GM19455 (cell line): Measurements from ENCODE around the gene TPD52L2.
"Not testable (repeated sequence)": the region's sequence is repeated elsewhere in the genome, so short reads cannot be mapped to it uniquely, and the experiment has no call there.

ENCODE experiments used
- ATAC-seq: cut with Tn5 transposase; IDR thresholded peaks from one replicate; pipeline ENCODE4 v1.9.1; 2021; ENCODE audit not compliant: unreplicated experiment

TPD52L2 gene

GRCh38 chr20:63878899-63879663 is 14.0 kb downstream of the TPD52L2 start:
- ATAC-seq, result no peak

DNA sequence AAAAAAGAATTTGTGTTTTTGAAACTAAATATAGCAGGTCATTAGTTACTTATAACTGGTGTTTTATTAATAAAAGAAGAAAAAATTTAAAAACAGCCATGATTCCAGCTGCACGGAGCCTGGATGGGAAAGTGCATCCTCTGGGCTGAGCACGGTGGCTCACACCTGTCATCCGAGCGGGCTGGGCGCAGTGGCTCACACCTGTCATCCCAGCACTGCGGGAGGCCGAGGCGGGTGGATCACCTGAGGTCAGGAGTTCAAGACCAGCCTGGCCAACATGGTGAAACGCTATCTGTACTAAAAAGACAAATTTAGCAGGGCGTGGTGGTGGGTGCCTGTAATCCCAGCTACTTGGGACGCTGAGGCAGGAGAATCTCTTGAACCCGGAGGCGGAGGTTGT is 15.8 kb downstream of the TPD52L2 start:
- not testable (repeated sequence) for ATAC-seq

DNA sequence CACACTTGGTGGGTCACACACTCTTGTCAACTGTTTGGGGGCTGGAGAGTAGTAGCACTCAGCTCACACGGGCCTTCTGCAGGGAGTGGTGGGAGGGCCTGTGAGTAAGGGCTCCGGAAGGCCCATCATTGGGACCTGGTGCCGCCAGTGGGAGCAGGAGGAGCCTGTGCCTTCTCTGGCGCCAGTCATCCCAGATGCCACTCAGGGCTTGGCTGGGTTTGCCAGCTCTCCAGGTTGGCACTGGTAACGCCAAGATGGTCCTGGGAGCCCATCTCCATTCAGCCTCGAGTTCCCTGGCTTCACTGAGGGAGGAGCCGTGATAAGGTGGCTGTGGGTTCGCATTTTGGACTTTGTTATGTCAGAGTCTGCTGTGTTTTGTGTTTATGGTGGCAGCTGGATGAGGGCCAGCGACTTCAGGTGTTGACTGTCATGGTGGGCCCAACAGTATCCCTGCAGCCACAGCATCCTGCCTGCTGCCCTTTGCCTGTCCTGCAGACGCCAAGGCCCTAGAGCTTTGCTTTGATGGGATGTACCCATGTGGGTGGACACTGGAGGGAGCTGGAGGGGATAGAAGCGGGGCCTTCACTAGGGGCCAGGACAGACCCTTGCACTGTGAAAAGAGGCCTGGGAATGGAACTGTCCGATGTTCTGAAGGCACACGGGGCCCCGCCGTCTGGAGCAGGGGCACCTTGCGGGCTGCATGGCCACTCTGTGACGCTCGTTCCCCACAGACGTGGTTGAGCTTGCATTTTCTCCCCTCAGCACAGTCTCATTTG is 16.6 kb downstream of the TPD52L2 start:
- no peak for ATAC-seq

DNA sequence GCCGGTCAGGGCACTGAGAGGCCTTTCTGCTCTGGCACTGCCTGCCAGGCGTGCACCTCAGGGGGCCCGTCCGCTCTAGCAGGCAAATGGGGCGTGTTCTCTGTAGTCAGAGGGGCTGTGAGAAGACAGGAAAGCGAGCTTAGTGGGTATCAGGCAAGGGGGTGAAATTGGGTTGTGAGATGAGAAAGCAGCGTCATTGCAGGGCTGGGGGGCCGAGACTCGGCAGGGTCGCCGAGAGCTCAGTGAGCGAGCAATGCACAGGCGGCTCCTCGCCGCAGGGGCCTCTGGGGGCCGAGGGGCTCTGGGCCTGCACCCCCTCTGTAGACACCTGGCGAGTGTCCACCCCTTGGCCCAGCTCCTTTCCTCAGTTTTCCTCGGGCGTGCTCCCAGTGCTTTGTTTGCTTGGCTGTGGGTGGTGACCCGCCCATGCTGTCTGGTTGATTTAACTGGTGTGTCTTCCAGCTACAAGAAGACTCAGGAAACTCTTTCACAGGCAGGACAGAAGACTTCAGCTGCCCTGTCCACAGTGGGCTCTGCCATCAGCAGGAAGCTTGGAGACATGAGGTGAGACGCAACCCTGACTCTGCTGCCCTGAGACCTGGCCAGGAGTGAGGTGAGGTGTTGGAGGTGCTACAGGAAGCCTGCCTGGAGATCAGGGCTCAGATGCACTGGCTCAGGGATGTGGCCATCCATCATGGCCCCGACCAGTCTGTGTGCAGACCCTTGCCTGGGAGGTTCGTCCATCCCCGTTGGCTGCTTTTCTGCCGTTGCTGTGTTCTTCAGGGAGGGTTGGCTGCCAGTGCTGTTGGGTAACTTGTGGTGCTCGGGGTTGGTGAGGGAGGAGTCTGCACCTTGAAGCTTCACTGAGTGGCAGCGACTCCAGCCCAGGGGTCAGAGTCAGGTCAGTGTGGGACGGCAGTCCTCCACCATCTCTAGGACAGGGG is 17.5 kb downstream of the TPD52L2 start:
- no peak for ATAC-seq

- ATAC-seq, result no peak
These were observed 18.1 kb downstream of the TPD52L2 start for GRCh38 chr20:63883201-63883593.

GRCh38 chr20:63884506-63885263 is 19.6 kb downstream of the TPD52L2 start:
- ATAC-seq, result no peak

GRCh38 chr20:63885264-63886053 is 20.4 kb downstream of the TPD52L2 start:
- ATAC-seq, result no peak

DNA sequence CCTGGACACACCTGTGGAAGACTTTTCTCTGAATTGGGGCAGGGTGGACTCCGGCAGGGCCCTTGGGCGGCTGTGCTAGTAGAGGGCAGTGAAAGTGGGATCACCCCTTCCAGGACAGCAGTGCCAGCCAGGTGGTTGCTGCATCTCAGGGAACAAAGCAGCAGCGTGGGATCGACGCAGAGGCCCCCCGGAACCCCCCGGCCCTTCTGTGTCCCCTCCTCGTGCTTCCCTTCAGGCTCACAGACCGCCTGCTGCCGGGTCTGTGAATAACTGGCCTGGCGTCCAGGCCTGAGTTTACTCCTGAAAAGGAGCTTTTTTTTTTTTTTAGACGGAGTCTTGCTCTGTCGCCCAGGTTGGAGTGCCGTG is 21.0 kb downstream of the TPD52L2 start:
- no peak for ATAC-seq

DNA sequence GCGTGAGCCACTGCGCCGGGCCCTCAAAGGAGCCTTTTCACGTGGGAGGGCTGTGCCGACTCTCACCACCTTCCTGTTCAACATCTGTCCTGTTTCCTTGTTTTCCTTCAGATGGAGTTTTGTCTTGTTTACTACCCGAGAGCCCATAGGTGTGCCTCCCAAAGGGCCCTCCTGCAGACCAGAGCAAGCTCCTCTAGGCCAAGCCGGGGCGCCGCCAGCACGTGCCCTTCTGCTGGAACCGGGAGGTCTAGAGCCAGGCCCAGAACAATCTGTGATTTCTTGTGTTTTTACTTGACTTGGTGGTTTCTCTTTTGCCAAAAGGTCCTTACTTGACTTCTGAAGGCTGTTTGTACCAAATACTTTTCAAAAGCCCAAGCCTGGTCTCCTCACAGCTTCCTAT is 21.9 kb downstream of the TPD52L2 start:
- ATAC-seq, result no peak

- ATAC-seq, result no peak
These were observed 24.5 kb downstream of the TPD52L2 start for GRCh38 chr20:63889241-63890200.

DNA sequence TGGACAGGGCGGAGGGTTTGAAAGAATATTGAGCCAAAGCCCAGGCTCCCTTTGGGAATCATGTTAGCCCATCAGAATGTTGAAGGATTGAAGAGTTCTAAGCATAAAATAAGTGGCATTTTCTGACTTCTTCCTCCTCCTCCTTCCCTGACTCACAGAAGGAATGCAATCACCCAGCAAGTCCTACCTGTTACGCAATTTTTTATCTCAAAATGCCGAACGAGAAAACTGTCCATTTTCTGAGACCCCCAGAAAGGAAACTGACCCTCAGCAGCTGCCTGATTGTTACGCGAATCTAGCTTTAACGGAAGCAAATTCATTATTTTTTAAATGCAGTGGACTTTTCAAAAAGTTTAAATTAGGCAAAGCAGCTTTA is 25.1 kb downstream of the TPD52L2 start:
- ATAC-seq, result no peak

DNA sequence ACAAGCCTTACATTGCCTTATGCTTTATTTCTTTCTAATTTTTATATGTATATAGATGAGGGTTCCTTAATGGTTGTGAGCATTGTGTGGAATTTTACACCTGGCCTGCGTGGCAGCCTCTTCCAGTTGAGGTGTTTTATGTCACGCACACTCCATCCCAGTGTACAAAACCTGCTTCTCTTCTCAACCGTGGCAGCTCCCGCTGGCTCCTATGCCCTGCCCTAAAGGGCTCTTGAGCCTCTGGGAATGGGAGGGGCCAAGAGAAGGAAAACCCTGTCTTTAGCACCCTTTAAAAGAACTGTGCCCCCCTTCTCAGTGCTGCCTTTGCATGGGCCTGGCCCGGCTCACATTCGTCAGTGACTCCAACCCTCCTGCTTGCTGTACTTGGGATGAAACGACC is 25.5 kb downstream of the TPD52L2 start:
- no peak for ATAC-seq

GRCh38 chr20:63891061-63892002 is 26.3 kb downstream of the TPD52L2 start:
- no peak for ATAC-seq

DNA sequence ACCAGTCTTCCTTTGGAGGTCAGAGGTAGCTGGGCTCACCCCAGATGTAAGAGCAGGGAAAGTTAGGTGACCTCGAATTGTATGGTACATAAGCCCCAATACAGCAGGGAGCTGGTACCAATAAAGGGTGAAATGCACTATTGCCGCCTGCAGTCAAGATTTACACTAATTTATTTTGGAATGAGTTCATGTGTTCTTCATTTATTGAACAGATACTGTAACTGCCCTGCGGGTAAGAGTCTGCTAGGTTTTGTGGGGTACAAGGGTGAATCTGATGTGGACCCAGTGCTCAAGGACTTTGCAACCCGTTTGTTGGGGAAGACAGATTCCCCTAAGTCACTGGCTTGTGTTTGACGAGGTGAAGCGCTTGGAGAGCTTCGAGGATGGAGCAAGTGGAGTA is 27.3 kb downstream of the TPD52L2 start:
- ATAC-seq, result no peak

DNA sequence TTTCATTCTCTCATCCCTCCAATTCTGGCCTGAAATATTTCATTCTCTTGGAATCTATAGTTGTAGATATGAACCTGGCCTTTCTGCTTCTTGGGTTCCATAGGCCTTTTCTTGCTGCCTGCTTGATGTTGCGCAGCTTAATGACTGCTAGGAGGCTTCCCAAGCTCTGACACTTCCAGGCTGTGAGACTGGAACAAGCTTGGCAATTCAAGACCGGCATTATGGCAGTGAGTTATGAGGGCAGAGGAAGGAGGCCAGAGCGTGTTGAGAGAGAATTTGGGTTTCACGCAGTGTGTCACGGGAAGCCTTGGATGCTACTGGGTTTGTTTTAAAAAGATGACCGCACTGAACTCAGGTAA is 28.9 kb downstream of the TPD52L2 start:
- ATAC-seq, result no peak

DNA sequence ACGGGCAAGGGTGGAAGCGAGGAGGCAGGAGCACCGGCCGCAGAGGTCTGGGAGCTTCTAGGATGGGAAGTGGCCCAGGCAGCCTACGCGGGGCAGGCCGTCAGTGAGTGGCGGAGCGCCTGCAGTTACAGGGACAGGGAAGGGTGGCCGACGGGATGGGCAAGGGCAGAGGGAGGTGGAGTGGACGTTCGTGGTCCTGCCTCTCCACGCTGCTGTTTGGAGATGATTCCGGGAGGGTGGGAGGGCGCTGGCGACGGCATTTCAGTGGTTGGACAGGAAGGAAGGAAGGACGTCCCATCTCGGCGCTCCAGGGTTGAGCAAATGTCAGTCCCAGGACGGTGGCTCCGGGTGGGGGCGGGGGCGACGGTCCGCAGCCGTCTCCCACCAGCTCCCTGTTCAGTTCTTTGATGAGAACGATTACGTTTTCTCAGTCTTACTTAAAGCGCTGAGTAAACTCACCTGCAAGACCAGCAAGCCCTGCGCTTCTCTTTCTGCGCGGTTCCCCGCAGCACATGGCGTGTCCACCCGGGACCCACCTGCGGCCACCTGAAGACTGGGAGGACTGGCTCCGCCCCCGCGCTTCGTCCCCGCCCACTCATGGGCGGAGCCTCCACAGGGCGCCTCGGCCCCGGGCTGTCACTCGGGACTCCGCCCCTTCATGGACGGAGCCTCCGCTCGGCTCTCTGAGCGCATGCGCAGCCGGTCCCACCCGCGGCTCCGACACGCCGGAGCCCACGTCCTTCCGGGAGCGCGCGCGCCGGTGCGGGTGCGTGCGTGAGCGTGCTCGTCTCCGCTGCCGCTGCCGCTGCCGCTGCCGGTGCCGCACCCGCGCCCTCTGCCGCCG is 29.5 kb downstream of the TPD52L2 start, which contains the start of gene DNAJC5:
TSS of gene DNAJC5 (plus strand) at position 769 of the 844 bp plus-strand sequence. CDS start 33,220 bp downstream, outside the sequence.
- ATAC-seq, result peak; percentile 70
